Stomach (tissue), 9 donors: ENCODE results near the gene FBP2. TPM values are rescaled to one million over a fixed set of nuclear protein-coding genes. Genes with fewer than 3 reads are reported as not detected.

Experiments
- DNase-seq, 2 donors: peaks; one replicate each; pipeline versions ENCODE4 v3.0.0 to v3.0.0-alpha.2; 2013 to 2019
- H3K27ac ChIP-seq, 5 donors: fragments of 200-600 bp in 4 of 5; sonication (generic) in 4 of 5; one replicate each; pipeline ENCODE4 v1.5.1; 2013 to 2019; ENCODE audit warnings: mild to moderate bottlenecking in 1 of 5, moderate library complexity in 1 of 5
- H3K27me3 ChIP-seq, 3 donors: fragments of 200-600 bp; sonication (generic); one replicate each; pipeline ENCODE4 v1.5.1; 2017 to 2019; ENCODE audit warnings: mixed run types in 1 of 3
- H3K36me3 ChIP-seq, 4 donors: fragments of 200-600 bp; sonication (generic); 1 replicate in 3 of 4; 2 replicates in 1 of 4; pipeline ENCODE4 v1.5.1; 2016 to 2019
- H3K4me1 ChIP-seq, 4 donors: fragments of 200-600 bp; sonication (generic); one replicate each; pipeline ENCODE4 v1.5.1; 2016 to 2019
- H3K4me3 ChIP-seq, 4 donors: fragments of 200-600 bp; sonication (generic) in 3 of 4; one replicate each; pipeline ENCODE4 v1.5.1; 2016 to 2019; ENCODE audit warnings: mild to moderate bottlenecking in 1 of 4
- H3K9me3 ChIP-seq, 4 donors: fragments of 200-600 bp; sonication (generic); one replicate each; pipeline ENCODE4 v1.5.1; 2016 to 2019
- EP300 ChIP-seq: sonication (generic); formaldehyde crosslinking; IDR thresholded peaks from one replicate; pipeline ENCODE4 v1.6.1; 2017; ENCODE audit warnings: antibody characterized with exemption
- POLR2A ChIP-seq, 4 donors: fragments of 450-650 bp; IDR thresholded peaks; one replicate each; pipeline ENCODE4 v1.6.1; 2016; ENCODE audit warnings: antibody characterized with exemption in 4 of 4, control low read depth in 2 of 4, mild to moderate bottlenecking in 1 of 4, moderate library complexity in 1 of 4
- POLR2AphosphoS5 ChIP-seq, 3 donors: sonication (generic); formaldehyde crosslinking; IDR thresholded peaks; one replicate each; pipeline ENCODE4 v1.6.1; 2016; ENCODE audit warnings: antibody characterized with exemption in 3 of 3
- WGBS, 5 donors: extraction: QIAGEN DNeasy Blood & Tissue Kit in 3 of 5; methylation state at CpG; one replicate each; pipeline versions ENCODE4 v1.1.5 to v1.1.7; 2013 to 2018; 5-methylcytosine and 5-hydroxymethylcytosine counted together
- intact Hi-C: fragments of 100-400 bp; cut with DNase I; formaldehyde crosslinking; loops from one replicate; pipeline ENCODE4 v1.15.1; 2023; ENCODE audit warnings: low total_unique reads
- polyA plus RNA-seq, 3 donors: library from polyadenylated mRNA; stranded (reverse); fragments of 200-250 nt; gene quantifications; one replicate each; pipeline ENCODE4 v1.2.3, GENCODE V29; 2013
- total RNA-seq, 5 donors: library from RNA; depleted of rRNA; stranded (reverse); fragments of >200 nt; gene quantifications; one replicate each; pipeline versions ENCODE4 v1.1.0 to v1.2.3, GENCODE V29; 2014 to 2016
- TF ChIP-seq, protein P1 (sequence below), 7 experiments: fragments of 450-650 bp in 4 of 7; fragments of 200-600 bp in 3 of 7; sonication (generic) in 3 of 7; IDR thresholded peaks; one replicate each; pipeline ENCODE4 v1.5.1; 2016 to 2019; ENCODE audit warnings: antibody characterized with exemption in 7 of 7, control low read depth in 2 of 7, mild to moderate bottlenecking in 1 of 7
- donor health status: healthy with polysubstance abuse.
- donor health status: Bipolar disorder and iron deficiency.
- donor health status: healthy.

Gene FBP2
- total and polyA plus RNA-seq, 8 donors: 15.6 to 86.4 (median 29.3) TPM; not detected in 1

DNA sequence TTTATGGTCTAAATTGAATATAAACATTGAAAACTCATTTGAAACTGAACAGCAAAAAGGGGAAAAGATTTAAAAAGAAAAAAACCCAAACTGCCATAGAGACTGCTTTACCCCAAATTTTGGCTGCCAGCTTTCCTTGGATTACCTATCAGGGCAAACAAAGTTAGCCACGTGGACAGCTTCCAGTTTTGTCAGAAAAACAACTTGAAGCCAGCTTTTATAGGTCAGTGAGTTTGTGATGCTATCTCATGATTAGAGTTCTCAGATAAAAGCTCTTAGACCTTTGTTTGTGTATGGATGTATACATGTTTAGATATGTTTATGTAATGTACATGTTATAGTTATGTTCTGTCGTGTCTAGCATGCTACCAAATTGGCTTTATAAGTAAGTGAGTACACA is 16.1 kb downstream of the FBP2 start:
- Histone ChIP-seq H3K27ac (no peak overlapping the region), H3K27me3 (no peaks in the 10 kb centered on the region), H3K36me3 (no peaks in the 10 kb centered on the region), H3K4me1 (peaks cover 0 to 16% (median 11%) of the 10 kb centered on the region in 4 donors), H3K4me3 (no peak overlapping the region), H3K9me3 (no peaks in the 10 kb centered on the region)
- intact Hi-C loops: no loop called here
- DNase-seq: no peak
- WGBS, 5 donors: 13 to 23% (median 17%) methylated on average over 2 of the region's 2 CpGs
- no peak for TF ChIP-seq EP300
- no peak for TF ChIP-seq POLR2A (IDR thresholded peaks at IDR 0.05)
- no peak for TF ChIP-seq POLR2AphosphoS5 (IDR thresholded peaks at IDR 0.05)

DNA sequence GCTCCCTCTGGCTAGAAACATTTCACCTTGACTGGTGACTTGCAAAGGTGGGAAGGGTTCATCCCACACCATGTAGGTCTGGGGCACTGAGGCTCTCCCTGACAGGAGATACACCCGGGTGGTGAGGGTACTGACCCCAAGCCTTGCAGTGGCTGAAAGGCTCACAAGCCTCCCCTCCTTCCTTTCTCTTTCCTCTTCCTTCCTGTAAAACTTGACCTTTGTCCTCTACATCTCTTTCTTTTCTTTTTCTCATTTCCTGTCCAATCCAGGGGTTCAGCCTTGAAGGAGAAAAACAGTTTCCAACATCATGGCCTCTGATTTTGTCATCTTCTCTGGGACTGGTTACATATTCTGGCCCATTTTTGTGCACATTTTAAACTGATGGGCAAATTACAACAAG is 16.6 kb downstream of the FBP2 start:
- no peak overlapping the region for H3K4me3 ChIP-seq
- intact Hi-C loops: no loop called here
- no peak overlapping the region for H3K27ac ChIP-seq
- H3K4me1 ChIP-seq: peaks cover 0 to 16% (median 11%) of the 10 kb centered on the region in 4 donors
- WGBS, 5 donors: 0 to 45% (median 33%) methylated on average over 1 of the region's 1 CpG
- no peaks in the 10 kb centered on the region for H3K27me3 ChIP-seq
- TF ChIP-seq POLR2A (IDR thresholded peaks at IDR 0.05): no peak
- TF ChIP-seq, protein P1, sequence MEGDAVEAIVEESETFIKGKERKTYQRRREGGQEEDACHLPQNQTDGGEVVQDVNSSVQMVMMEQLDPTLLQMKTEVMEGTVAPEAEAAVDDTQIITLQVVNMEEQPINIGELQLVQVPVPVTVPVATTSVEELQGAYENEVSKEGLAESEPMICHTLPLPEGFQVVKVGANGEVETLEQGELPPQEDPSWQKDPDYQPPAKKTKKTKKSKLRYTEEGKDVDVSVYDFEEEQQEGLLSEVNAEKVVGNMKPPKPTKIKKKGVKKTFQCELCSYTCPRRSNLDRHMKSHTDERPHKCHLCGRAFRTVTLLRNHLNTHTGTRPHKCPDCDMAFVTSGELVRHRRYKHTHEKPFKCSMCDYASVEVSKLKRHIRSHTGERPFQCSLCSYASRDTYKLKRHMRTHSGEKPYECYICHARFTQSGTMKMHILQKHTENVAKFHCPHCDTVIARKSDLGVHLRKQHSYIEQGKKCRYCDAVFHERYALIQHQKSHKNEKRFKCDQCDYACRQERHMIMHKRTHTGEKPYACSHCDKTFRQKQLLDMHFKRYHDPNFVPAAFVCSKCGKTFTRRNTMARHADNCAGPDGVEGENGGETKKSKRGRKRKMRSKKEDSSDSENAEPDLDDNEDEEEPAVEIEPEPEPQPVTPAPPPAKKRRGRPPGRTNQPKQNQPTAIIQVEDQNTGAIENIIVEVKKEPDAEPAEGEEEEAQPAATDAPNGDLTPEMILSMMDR (IDR thresholded peaks at IDR 0.05): no peak
- no peak for TF ChIP-seq EP300
- no peak for TF ChIP-seq POLR2AphosphoS5 (IDR thresholded peaks at IDR 0.05)
- no peak for DNase-seq
- no peaks in the 10 kb centered on the region for H3K9me3 ChIP-seq
- H3K36me3 ChIP-seq: peaks cover 0 to 3% (median 0%) of the 10 kb centered on the region in 4 donors

DNA sequence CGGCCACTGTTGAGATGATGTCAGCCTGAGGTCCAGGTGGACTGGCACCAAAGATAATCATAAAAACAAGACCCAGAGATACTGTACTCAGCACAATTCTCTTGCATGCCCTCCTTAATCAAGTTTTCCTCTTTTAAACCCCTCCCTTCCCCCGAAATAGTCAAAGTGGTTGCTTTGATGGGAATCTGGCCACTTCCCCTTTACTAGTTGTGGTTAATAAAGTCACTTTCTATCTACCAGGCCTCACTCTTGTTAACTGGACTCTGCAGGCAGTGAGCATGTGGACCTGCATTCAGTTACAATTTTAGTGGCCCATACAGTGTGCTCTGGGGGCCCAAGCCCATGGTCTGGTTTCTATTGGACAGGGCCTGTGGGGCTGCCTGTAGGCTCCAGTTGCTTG is 17.5 kb downstream of the FBP2 start:
- DNase-seq: no peak
- intact Hi-C loops: no loop called here
- WGBS, 5 donors: 78 to 91% (median 89%) methylated on average over 2 of the region's 2 CpGs

DNA sequence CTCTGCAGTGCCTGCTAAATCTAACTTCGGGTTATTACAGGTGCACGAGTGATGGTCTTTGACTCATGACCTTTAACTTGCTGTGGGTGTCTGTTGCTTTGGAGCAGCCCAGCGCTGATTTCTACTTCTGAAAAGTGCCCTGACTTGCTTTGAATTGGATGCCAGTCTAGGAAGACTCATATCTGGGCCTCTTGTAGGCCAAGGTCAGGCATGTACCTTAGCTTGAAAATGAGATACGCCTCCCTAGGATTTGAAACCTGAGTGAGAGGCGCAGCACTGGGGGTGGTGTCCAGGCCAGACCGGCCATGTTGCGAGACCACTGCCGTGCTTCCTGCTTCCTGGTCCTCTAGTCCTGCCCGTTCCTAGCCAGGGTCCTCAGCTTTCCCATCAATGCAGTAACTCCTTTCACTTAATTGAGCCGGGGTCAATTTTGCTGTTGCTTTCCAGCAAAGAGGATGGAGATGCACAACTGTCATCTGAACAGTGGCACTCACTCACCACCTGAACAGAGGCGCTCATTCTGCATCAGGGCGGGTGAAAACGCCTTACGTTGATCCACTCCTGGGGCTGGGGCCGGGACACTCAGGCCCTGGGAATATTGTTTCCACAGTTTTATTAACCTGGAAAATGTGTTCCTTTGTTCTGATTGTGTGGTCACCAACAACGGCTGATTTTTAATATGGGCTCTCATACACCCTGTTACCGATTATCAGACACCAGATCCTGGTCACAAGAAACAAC is 24.5 kb downstream of the FBP2 start:
- intact Hi-C loops: no loop called here
- Histone ChIP-seq H3K27me3 (no peaks in the 10 kb centered on the region), H3K4me3 (no peak overlapping the region), H3K27ac (no peak overlapping the region), H3K36me3 (peaks cover 0 to 6% (median 2%) of the 10 kb centered on the region in 4 donors), H3K4me1 (no peaks in the 10 kb centered on the region), H3K9me3 (no peaks in the 10 kb centered on the region)
- DNase-seq: no peak
- 92 to 96% (median 94%) methylated on average over 17 of the region's 17 CpGs for WGBS, 5 donors
- TF ChIP-seq, protein P1 (IDR thresholded peaks at IDR 0.05): no peak
- TF ChIP-seq EP300: no peak
- TF ChIP-seq POLR2AphosphoS5 (IDR thresholded peaks at IDR 0.05): no peak
- no peak for TF ChIP-seq POLR2A (IDR thresholded peaks at IDR 0.05)

More for the DNA sequence above, 17.5 kb downstream of the FBP2 start:
- Histone ChIP-seq H3K27ac (no peak overlapping the region), H3K9me3 (no peaks in the 10 kb centered on the region), H3K27me3 (no peaks in the 10 kb centered on the region), H3K4me3 (no peak overlapping the region), H3K36me3 (peaks cover 0 to 4% (median 1%) of the 10 kb centered on the region in 4 donors), H3K4me1 (peaks cover 0 to 16% (median 11%) of the 10 kb centered on the region in 4 donors)
- TF ChIP-seq POLR2A (IDR thresholded peaks at IDR 0.05) (no peak), EP300 (no peak), POLR2AphosphoS5 (IDR thresholded peaks at IDR 0.05) (no peak)
- TF ChIP-seq, protein P1 (IDR thresholded peaks at IDR 0.05): no peak
